ENCODE results near the gene TAAR1.
"Not testable (repeated sequence)": the region's sequence is repeated elsewhere in the genome, so short reads cannot be mapped to it uniquely, and the experiment has no call there.

The TAAR1 gene

DNA sequence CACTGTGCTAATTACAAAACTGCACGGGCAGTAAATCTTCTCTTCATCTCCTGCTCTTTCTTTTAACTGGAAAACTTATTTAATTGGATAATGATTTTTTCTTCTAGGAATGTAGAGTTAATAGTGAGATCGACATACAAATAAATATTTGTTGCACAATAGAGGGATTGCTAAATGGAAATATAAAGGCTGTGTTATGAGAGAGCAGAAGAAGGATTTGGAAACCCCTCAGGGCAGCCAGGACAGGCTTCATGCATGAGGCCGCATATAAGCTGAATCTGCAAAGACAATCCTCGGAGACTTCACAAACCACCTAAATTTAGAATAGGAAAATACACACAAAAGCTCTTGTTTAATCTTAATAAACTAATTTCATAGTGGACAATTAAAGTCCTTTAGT, 2.9 kb upstream of the TAAR1 start:
- DNase-seq (ENCODE audit: low read depth in 2 of 2): no peak

DNA sequence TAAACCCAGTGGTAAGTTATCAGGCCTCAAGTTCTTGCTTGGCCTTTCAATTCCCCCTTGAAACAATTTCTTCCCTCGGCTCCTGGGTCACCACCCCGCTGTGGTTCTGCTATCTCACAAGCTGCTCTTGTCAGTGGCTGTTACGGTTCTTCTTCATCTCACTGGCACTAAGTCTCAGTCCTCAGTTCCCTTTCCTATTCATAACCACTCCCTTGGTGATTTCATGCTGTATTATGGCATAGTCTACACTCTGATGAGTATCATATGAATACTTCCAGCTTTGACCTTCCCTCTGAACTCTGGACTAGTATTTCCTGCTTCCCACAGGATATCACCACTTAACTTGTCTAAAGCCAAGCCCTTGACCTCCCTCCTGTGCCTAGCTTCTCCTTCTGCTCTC, 7.9 kb downstream of the TAAR1 start:
- no peak for DNase-seq (ENCODE audit: low read depth in 2 of 2)

DNA sequence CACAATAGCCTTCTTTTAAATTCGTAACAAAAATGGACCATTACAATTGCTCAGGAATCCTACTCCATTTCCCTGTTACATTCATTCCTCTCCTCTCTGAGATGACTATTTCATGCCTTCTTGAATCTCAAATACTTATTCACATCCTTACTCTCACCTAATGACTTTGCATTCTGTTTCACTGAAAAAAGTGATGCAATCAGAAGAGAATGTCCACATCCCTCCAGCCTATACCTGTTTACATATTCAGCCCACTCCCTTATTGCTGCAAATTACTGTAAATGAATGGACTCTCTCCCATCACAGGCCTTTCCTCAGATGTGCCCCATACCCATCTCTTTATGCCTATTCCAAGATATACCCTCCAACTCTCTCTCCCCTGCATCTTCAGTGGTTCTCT, 8.6 kb downstream of the TAAR1 start:
- DNase-seq (ENCODE audit: low read depth in 2 of 2): no peak

DNA sequence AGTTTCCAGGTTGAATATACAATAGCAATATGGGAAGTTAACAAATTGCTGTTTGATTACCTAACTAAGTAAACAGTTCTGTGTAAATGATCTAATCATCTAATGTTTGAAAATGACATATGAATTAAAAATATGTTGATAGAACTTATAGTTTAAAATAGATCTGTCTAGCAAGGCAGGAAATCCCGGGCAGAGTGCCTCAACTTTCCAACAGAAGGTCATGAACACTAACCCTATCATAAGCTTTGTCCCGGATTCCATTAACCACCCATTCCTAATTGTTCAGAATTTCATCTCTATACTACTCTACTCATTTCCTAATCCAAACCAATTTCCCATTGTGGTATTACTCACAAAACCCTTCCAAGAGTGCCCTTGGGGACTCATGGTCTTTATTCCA, 10.2 kb downstream of the TAAR1 start:
- no peak for DNase-seq (ENCODE audit: low read depth in 2 of 2)

DNA sequence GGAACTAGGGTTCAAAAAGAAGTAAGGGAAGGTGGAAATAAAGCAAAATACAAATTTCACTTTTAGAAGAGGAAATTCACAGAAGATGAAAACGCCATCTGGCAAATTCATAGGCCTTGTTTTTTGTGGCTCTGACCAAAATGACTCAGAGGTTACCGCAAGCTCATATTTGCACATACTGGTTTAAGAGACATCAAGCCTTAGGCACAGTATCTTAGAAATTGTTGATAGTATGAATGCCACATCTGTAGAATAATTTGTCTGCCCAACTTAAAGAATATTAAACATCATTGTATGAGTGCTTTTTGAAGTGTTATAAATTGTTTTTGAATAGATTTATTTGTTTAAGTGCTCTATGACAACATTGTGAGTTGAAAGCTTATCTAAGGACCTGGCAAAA, 10.6 kb downstream of the TAAR1 start:
- DNase-seq (ENCODE audit: low read depth in 2 of 2): no peak

DNA sequence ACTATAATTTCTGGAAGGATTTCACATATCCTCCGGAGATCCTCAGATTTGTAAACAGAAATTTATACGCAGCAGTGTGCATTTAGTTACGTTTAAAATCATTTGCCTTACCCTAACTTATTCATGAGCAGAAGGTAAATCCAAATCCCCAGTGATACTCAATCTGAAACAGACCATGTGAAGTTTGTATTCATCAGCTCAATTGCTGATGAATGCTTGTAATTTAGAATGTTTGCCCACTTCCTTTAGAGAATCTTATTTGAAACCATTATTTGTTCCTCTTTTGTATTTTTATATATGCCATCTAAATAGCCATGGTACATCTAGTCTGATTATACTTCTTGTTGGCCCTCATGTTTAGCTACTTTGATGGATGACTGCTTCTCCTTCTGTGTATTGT, 15.4 kb downstream of the TAAR1 start:
- no peak for DNase-seq (ENCODE audit: low read depth in 2 of 2)

DNA sequence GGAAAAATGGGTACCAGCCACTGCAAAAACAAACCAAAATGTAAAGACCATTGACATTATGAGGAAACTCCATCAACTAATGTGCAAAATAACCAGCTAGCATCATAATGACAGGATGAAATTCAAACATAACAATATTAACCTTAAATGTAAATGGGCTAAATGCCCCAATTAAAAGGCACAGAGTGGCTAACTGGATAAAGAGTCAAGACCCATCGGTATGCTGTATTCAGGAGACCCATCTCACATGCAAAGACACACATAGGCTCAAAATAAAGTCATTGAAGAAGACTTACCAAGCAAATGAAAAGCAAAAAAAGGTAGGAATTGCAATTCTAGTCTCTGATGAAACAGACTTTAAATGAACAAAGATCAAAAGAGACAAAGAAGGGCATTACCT, 21.8 kb downstream of the TAAR1 start:
- not testable (repeated sequence) for DNase-seq (ENCODE audit: low read depth in 2 of 2)

DNA sequence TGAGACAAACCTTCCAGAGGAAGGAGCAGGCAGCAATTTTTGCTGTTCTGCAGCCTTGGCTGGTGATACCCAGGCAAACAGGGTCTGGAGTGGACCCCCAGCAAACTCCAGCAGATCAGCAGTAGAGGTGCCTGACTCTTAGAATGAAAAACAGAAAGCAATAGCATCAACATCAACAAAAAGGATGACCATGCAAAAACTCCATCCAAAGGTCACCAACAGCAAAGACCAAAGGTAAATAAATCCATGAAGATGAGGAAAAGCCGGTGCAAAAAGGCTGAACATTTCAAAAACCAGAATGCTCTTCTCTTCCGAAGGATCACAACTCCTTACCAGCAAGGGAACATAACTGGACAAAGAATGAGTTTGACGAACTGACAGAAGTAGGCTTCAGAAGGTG, 23.1 kb downstream of the TAAR1 start:
- not testable (repeated sequence) for DNase-seq (ENCODE audit: low read depth in 2 of 2)

DNA sequence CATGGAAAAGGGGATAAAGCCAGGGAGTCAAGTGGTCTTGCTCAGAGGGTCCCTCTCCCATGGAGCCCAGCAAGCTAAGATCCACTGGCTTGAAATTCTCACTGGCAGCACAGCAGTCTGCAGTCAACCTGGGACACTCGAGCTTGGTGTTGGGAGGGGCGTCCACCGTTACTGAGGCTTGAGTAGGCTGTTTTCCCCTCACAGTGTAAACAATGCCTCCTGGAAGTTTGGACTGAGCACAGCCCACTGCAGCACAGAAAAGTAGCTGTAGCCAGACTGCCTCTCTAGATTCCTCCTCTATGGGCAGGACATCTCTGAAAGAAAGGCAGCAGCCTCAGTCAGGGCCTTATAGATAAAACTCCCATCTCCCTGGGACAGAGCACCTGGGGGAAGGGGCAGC, 23.7 kb downstream of the TAAR1 start:
- DNase-seq (ENCODE audit: low read depth in 2 of 2): not testable (repeated sequence)

DNA sequence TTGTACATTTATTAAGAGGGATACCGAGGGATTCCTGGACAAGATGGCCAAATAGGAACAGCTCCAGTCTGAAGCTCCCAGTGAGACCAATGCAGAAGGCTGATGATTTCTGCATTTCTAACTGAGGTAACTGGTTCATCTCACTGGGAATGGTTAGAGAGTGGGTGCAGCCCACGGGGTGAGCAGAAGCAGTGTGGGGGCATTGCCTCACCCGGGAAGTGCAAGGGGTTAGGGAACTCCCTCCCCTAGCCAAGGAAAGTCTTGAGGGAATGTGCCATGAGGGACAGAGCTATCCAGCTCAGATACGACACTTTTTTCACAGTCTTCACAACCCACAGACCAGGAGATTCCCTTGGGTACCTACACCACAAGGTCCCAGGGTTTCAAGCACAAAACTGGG, 24.2 kb downstream of the TAAR1 start:
- no peak for DNase-seq (ENCODE audit: low read depth in 2 of 2)

DNA sequence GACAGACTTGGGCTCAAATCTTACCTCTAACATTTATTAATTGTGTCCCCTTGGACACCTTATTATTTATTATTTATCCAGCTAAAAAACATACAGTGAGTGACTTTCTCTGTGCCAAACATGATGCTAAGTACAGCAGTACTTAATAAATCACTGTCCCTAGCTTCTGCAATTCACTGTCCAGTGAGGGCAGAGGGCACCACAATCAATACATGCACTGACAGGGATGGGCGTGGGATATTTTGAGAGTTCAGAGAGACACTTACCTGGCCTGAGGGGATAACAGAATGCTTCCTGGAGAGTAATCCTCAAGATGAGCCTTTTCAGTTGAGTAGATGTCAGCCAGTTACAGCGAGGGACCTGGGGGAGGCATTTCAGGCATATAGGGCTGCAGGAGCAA, 25.6 kb downstream of the TAAR1 start:
- no peak for DNase-seq (ENCODE audit: low read depth in 2 of 2)

DNA sequence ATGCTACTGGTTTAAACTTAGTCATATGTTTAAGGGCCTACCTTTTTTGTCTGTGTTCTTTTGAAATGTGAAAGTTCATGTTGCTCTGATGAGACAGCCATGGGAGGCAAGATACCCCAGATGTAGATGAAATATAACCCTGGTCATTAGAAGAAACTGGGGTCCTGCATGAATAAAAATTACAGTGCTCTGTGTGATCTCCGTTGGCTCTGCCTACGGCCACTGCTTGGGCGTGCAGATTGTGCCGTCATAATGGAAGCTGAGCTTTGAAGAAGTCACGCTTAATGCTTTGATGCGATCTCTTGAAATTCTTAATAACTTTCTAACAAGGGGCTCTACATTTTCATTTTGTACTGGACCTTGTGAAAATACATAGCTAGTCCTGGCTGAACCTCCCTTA, 34.8 kb downstream of the TAAR1 start, which contains the start of gene TAAR2:
Gene TAAR2 (minus strand): TSS at position 101 of the 400 bp plus-strand sequence. CDS start 0 bp downstream, at position 101.
- no peak for DNase-seq (ENCODE audit: low read depth in 2 of 2)

DNA sequence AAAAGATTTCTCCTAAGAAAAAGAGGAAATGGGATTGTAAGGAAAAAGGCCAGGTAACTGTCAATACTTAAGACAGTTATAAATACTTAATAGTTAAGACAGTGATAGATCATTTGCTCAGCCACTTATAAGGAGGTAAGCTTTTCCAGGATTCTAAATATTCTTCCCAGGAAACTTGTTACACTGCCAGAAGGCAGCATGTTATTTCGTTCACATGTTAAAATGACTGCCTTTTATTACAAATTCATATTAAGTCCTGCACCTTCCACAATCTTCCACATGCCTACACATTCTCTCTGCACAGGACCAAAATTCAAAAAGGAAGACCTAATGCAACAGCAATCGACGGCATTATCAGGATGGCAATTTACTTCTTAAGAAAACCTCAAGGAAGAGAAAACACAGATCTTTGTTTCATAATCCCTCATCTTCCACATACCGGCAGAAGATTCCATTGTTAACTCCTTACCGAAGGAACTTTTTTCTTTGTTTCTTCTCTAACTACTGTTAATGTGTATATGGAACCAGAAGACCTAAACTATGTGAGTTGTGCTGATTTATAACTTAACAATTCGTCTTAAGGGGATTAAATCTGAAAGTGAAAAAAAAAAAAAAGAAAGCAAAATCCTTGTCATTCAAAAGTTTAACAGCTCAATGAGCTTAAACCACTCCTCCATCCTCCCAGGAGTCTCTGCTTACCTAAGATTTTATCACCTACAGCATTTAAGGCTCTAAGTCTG, 35.7 kb downstream of the TAAR1 start:
- no peak for DNase-seq (ENCODE audit: low read depth in 2 of 2)

DNA sequence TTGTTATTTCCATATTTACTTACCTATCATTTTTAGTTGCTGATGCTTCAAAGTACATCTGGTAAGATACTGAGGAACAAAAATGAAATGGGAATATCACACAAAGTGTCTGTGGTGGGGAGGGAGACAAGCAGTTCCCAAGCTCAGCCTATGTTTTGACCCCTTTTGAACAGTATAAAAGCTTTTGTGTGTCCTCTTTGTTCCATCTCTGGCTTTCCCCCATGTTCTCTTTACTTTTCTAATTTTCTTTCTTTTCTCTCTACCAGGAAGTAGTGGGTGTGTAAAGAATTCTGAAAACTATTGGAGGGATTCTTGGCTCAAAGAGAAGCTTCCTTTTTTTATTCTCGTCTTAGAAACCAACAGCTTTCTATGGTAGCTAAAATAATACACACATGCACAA, 42.3 kb downstream of the TAAR1 start:
- no peak for DNase-seq (ENCODE audit: low read depth in 2 of 2)

DNA sequence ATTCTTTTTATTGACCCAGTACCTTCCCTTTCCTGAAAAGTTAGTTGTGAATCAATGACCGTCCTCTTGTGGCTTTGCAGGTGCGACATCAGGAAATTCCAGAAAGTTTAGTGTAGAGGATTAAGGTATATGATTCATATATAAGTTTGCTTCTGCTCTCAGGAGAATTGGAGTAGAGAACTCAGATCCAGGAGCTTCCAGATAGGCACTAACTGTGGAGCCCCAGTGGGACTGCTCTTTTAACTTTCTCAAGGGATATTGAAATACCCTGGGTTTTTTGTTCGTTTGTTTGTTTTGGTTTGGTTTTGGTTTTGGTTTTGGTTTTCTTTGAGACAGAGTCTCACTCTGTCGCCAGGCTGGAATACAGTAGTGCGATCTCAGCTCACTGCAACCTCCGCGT, 44.4 kb downstream of the TAAR1 start:
- DNase-seq (ENCODE audit: low read depth in 2 of 2): no peak

DNA sequence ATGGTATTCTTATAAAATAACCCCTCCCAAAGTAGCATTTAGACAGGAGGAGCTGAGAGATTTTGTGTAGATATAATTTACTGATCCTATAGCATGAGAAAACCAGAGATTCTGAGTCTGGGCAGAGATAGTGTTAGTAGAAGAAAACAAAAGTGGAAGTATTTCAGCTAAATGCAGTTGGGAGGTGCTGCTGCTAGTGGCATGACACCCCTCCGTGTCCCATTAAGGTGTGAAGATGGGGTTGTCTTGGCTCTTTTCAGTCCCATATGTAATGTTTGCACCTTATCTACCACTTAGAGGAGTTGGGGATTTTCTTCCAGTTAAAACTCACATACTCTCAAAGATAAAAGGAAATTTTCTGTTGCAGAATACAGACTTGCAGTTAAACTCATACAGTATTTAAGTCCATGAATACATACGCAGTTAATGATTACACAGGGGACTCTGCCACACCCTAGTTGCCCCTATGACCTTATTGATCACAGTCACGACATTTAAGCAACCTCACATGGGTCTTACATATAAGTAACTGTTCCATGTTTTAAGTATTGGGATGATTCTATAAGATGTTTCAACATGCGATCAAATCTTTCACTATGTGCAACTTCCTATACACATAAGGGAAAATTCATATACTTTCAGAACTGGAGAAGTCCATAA, 46.4 kb downstream of the TAAR1 start:
- no peak for DNase-seq (ENCODE audit: low read depth in 2 of 2)

DNA sequence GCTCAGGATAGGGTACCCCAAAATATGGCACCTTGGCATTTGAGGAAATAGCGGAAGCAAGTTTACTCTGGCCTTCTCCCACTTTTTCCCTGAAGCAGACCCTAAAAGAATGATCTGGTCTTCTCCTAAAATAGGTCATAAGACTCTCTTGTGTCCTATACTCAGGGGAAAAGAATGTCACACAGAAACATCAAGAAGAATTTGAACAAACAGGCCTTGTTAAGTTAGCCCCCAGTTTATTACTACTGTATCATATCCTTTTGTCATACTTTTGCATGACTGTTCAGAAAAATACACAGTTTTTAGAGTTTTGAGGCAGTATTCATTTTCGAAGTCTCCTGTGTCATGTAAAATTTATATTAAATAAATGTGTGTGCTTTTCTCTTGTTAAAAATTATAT, 47.4 kb downstream of the TAAR1 start:
- no peak for DNase-seq (ENCODE audit: low read depth in 2 of 2)

DNA sequence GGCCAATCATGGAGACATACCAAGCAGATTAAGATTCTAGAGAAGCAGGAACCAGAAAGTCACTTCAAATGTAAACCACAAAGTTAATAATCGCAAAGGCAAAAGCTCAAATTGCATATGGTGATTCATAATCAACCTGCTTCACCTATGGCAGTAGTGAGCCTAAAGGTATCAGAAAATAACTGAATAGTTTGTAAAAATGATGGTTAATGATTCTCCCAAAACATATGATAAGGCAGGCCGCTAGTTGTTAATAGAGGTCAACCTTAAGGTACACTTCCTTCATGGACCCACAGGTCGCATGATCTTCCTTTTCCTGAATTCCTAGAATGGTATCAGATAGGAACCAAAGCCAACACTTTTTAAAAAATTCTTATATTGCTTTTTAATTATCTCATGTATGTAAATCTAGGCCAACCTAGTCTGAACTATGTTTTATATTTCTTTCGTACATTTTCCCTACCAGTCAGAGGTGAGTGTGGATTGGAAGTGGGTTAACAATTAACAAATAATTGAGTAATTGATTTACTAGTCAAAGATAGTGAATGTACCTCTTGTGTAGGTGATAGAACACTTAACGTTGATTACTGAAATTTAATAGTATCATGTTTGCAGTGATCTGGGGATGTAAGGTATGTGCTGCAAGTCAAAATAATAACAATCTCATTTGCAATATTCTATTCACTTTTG, 51.3 kb downstream of the TAAR1 start:
- no peak for DNase-seq (ENCODE audit: low read depth in 2 of 2)

DNA sequence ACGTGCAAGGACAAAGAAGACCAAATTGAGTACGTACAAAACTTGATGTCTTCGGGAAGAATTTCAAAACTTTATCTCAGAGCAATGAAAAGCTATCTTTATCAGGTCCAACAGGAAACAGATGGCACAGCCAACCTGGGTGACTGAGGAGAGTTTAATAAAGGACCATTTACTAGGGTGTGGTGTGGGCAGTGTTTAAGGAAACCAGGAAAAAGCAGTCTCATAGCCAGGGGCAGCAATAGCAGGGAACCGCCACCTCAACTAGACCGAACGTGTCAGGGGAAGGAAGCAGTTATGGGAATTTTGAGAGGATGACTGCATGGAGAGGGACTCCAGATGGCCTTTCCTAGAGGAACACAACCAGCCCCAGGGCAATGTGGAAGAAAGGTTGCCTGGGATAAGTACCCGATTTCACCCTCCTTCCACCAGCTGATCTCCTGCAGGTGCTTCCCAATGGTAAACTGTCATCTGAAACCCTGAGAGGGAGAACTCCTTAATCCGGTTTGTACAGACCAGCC, 54.3 kb downstream of the TAAR1 start:
- DNase-seq (ENCODE audit: low read depth in 2 of 2): no peak

DNA sequence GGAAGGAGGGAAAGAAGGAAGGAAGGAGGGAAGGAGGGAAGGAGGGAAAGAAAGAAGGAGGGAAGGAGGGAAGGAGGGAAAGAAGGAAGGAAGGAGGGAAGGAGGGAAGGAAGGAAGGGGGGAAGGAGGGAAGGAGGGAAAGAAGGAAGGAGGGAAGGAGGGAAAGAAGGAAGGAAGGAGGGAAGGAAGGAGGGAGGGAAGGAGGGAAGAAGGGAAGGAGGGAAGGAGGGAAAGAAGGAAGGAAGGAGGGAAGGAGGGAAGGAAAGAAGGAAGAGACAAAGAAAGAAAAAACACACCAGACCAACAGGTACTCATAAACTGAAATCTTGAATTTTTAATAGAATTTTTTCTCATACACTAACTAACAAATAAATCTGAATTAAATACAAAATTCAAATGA, 58.1 kb downstream of the TAAR1 start:
- not testable (repeated sequence) for DNase-seq (ENCODE audit: low read depth in 2 of 2)

DNA sequence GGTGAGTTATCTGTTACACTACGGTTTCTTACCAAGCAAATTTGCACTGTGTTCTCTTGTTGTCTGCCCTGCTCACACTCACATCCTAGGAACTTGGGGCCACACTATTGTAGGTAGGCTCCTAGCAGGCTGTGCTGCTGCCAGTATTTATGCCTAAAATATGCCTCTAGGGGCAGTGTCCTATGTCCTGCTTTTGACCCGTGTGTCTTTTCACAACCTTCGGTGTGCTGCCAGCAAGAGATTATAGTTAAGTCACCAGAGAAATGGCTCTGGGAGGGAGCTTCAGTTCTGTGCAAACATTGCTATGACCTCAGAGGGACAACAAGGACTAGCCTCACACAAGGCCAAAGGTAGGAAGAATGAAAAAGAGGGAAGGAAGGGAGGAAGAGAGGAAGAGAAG, 60.5 kb downstream of the TAAR1 start:
- DNase-seq (ENCODE audit: low read depth in 2 of 2): no peak

DNA sequence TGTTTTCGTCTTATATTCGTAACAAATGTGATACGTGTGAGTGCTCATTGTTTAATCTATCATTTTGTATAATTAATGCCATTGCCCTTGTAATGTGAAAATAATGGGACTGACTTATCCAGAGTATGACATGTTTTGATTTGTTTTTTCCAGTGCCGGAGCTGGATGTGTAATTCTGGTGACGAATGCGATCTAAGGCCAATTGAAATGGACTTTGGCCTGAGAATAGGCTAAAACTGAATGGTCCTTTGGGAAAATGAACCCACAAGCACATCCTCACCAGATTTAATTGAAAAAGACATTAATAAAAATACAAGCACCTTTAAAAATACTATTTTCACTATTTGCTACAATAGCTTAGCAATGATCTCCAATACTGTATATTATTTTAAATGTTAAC, 62.8 kb downstream of the TAAR1 start:
- no peak for DNase-seq (ENCODE audit: low read depth in 2 of 2)

Data from stimulated activated CD4-positive, alpha-beta T cell treated with anti-CD3 and anti-CD28 coated beads, Interleukin-15, amount 100 ng/mL, for 48 hours (primary cell).